K562 treated with DMSO at 1 percent for 12 hours (cell line): Measurements from ENCODE around the gene SCCPDH. TPM values are rescaled to one million over a fixed set of nuclear protein-coding genes. Genes with fewer than 3 reads are reported as not detected.

Experiments used
- total RNA-seq: library from RNA; unstranded; fragments of 300-600 nt; gene quantifications from 2 replicates; pipeline ENCODE4 v1.2.3, GENCODE V29; 2022; ENCODE audit not compliant: insufficient read depth

Gene SCCPDH
- total RNA-seq: 26.9 and 35.7 TPM in 2 replicates

GRCh38 chr1:246724016-246724730 is at the start of gene SCCPDH:
Gene SCCPDH, plus strand, starts transcription at chr1:246724409. Its CDS starts 14 bp downstream, at chr1:246724423.

Other genes starting within 250 kb of the SCCPDH start
- gene SMYD3, start 217.1 kb upstream of the SCCPDH start, total RNA-seq: 116 and 144 TPM in 2 replicates
- 13.3 and 14.1 TPM in 2 replicates for gene TFB2M, start 158.1 kb upstream of the SCCPDH start, total RNA-seq
- gene CNST, start 158.0 kb upstream of the SCCPDH start, total RNA-seq: 5.8 and 24.7 TPM in 2 replicates
- 7.4 and 26.4 TPM in 2 replicates for gene AHCTF1, start 207.5 kb downstream of the SCCPDH start, total RNA-seq